ENCODE results near the gene PLEKHM3.

Gene PLEKHM3

DNA sequence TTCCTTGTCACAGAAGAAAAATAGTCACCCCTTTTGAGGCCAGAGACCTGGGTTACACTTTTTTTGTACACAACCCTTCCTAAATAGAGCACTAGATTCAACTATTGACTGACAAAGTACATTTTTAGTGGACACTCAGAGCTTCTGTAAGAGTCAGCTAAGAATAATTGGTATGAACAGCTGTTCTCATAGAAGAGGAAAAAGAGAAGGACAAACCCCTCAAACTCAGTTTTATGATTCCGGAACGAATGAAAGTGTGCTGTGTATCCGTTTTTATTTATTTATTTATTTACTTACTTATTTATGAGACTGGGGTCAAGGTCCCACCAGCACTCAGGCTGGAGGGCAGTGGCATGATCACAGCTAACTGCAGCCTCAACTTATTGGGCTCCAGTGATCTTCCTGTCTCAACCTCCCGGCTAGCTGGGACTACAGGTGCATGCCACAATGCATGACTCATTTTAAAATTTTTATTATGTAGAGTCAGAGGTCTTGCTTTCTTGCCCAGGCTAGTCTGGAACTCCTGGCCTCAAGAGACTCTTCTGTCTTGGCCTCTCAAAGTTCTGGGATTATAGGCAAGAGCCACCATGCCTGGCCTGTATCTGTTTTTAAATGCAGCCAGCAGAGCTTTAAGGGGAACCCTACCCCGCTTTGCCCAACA is 219.6 kb downstream of the PLEKHM3 start:
- peak; percentile 15 for DNase-seq (ENCODE audit: low read depth)
- TF ChIP-seq, protein P1, sequence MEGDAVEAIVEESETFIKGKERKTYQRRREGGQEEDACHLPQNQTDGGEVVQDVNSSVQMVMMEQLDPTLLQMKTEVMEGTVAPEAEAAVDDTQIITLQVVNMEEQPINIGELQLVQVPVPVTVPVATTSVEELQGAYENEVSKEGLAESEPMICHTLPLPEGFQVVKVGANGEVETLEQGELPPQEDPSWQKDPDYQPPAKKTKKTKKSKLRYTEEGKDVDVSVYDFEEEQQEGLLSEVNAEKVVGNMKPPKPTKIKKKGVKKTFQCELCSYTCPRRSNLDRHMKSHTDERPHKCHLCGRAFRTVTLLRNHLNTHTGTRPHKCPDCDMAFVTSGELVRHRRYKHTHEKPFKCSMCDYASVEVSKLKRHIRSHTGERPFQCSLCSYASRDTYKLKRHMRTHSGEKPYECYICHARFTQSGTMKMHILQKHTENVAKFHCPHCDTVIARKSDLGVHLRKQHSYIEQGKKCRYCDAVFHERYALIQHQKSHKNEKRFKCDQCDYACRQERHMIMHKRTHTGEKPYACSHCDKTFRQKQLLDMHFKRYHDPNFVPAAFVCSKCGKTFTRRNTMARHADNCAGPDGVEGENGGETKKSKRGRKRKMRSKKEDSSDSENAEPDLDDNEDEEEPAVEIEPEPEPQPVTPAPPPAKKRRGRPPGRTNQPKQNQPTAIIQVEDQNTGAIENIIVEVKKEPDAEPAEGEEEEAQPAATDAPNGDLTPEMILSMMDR (conservative IDR thresholded peaks at IDR 0.05; ENCODE audit: control insufficient read depth, insufficient read depth, low read depth, low read length), result no peak
- H3K4me3 ChIP-seq (ENCODE audit: control insufficient read depth, low read depth, low read length), result no peak overlapping the region

DNA sequence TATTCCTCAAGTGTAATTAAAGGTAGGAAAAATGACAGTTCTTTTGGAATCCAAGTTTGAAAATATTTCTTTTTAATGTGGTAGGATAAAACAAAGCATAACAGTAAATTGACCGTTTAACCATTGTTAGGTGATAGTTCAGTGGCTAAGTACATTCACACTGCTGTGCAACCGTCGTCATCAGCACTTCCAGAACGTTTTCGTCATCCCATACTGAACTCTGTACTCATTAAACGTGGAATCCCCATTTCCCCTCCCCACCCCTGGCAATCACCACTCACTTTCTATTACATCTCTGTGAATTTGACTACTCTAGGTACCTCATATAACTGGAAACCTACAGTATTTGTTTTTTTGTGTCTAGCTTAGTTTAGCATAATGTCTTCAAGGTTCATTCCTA is 222.7 kb downstream of the PLEKHM3 start:
- no peak for DNase-seq (ENCODE audit: low read depth)
- no peak overlapping the region for H3K4me3 ChIP-seq (ENCODE audit: control insufficient read depth, low read depth, low read length)
- TF ChIP-seq, protein P1 (conservative IDR thresholded peaks at IDR 0.05; ENCODE audit: control insufficient read depth, insufficient read depth, low read depth, low read length), result no peak

DNA sequence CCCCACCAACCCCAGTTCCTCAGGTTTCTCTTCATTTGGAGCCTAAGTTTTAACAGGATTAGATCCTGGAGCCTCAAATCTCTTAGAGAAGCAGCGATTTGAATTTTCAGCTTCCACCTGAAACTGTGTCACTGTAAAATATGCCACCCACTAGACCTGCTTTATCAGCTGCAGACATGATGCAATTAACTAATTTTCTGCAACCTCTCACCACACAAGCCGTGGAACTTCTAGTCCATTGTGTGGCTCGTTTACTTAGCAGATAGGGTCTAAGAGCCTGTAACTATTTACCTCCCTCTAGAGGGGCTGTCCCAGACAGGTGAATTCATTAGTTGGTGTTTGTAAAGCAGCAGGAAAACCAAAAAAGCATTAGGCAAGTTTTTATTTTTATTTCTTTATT is 224.1 kb downstream of the PLEKHM3 start:
- TF ChIP-seq, protein P1 (conservative IDR thresholded peaks at IDR 0.05; ENCODE audit: control insufficient read depth, insufficient read depth, low read depth, low read length), result no peak
- DNase-seq (ENCODE audit: low read depth), result no peak

DNA sequence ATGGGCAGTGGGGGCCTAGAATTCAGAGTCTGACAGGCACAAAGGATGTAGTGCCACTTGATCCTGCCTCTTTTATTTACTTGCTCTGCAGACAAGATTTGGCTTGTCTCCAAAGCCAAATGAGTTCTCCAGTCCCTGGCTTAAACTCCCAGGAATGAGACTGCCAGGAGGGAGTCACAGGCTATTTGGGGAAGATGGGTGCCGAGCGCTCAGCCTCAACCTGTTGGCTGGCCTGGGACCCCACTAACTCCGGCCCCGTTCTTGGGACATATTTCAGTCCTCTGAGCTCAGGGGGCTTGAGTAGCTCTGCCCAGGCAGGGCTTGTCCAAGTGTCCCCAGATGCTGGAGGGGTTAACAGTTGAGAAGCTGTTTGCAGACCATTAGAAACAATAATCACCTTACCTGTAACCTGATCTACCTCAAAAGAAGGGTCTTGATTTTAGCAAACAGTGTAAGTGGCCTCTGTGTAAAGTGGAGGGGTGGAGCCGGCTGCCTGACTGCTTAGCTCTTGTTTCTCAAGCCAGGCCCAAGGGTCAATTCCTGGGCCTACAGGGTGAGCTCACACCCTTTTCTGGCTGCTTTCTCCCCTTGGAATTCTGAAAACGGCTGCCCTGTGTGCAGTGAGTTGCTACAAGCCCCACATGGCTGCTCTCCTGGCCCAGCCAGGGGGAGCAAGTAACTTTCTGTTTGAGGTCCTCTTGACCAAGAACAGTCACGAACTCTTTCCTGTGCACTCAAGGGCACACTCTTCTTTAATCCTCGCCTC is 228.6 kb downstream of the PLEKHM3 start:
- H3K4me3 ChIP-seq (ENCODE audit: control insufficient read depth, low read depth, low read length), result no peak overlapping the region
- DNase-seq (ENCODE audit: low read depth), result no peak
- TF ChIP-seq, protein P1 (conservative IDR thresholded peaks at IDR 0.05; ENCODE audit: control insufficient read depth, insufficient read depth, low read depth, low read length), result no peak

More for the DNA sequence above, 224.1 kb downstream of the PLEKHM3 start:
- H3K4me3 ChIP-seq (ENCODE audit: control insufficient read depth, low read depth, low read length), result no peak overlapping the region

DNA sequence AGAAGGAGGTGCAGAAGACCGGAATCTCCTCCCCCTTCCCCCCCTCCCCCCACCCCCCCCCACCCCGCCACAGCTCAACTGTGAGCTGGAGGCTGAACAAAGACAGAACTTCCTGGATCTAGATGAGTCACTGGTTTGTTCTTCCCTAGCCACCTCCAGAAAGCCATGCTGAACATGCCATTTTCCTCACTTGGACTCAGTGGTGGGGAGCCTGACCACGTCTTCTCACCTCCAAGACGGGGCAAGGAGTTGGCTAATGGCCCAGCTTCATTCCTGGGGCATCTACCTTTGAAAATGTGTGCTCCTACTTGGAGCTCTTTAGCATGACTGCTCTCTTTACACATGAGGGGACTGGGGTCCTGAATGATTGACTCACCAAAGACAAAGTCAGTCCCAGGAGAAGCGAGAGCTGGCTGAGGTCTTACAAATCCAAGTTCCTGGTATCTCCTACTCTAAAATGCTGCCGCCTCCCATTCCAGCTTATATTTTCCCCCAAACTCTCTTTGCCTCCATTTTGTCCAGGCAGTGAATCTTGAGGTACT is 233.0 kb downstream of the PLEKHM3 start:
- no peak overlapping the region for H3K4me3 ChIP-seq (ENCODE audit: control insufficient read depth, low read depth, low read length)
- DNase-seq (ENCODE audit: low read depth), result peak; percentile 71

DNA sequence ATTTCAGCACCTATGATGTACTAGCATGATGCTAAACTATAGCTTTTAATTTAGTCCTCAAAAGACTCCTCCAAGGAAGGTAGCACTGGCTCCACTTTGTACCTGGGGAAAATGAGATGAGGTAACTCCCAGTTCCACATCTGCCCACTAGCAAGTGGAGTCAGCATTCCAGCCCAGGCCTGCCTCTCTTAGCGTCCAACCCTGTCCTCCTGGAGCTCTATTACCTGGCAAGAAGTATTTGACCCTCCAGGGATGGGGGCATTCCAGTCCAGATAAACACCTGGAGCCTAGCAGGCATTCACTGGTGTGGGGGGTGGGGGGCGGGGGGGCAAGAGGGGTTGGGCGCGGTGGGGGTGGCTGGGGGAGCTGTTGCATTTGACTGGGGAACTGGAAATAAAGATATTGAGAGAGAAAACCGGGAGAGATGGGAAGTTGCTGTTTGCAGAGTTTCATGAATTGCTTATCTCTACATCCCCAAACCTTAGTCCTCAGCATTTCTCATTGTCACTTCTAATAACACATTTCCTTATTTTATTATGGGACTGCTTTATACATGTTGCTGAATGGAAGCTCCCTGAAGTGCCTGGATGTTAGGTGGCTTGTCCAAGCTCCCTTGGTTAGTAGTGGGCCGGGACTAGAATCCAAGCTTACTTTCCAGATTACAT is 233.6 kb downstream of the PLEKHM3 start:
- no peak overlapping the region for H3K4me3 ChIP-seq (ENCODE audit: control insufficient read depth, low read depth, low read length)
- TF ChIP-seq, protein P1 (conservative IDR thresholded peaks at IDR 0.05; ENCODE audit: control insufficient read depth, insufficient read depth, low read depth, low read length), result no peak
- no peak for DNase-seq (ENCODE audit: low read depth)

More for the DNA sequence above, 233.0 kb downstream of the PLEKHM3 start:
- TF ChIP-seq, protein P1 (conservative IDR thresholded peaks at IDR 0.05; ENCODE audit: control insufficient read depth, insufficient read depth, low read depth, low read length), result no peak
